ENCODE results near the gene DDX24. TPM values are rescaled to one million over a fixed set of nuclear protein-coding genes. Genes with fewer than 3 reads are reported as not detected.

Gene DDX24
- total RNA-seq, 1 donor from 2014 or later: 149 TPM

DNA sequence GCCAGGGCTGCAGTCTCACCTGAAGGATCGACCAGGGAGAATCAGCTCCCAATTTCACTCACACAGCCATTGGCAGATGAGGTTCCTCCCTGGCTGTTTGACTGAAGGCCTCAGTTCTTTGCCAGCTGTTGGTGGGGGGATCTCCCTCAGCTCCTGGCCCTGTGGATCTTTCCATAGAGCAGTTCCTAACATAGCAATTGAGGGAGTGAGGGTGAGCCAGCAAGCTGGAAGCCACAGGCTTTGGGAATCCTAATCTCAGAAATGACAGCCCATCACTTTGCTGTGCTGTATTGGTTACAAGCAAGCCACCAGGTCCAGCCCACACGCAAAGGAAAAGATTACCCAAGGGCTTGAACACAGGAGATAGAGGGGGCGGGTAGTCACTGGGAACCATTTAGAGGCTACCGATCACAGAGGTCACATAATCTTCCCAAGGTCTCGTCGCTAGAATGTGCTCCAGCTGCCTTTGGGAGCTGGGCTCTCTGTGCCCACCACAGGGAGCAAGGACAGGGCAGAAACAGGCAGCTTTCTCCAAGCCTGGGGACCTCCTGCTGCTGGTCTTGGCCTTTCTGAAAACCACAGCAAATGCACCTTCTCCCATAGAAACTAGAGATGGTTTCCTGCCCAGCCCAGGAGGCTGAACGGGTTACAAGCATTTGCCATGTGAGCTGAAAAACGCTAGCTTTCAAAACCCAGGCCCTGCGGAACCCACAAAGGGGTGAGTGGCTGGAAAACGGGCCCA lies 59.4 kb downstream of the DDX24 start:
- Mint-ChIP-seq H3K4me1 (ENCODE audit: low read depth) (peaks cover 13% of the 10 kb centered on the region), H3K4me3 (ENCODE audit: unreplicated experiment) (no peak overlapping the region), H3K9me3 (ENCODE audit: low read depth) (no peaks in the 10 kb centered on the region), H3K27me3 (ENCODE audit: low read depth) (peaks cover 14% of the 10 kb centered on the region), H3K27ac (ENCODE audit: unreplicated experiment) (no peak overlapping the region), H3K36me3 (ENCODE audit: low read depth) (no peaks in the 10 kb centered on the region)
- DNase-seq (ENCODE audit: low spot score): no peak
- TF ChIP-seq, protein P1, sequence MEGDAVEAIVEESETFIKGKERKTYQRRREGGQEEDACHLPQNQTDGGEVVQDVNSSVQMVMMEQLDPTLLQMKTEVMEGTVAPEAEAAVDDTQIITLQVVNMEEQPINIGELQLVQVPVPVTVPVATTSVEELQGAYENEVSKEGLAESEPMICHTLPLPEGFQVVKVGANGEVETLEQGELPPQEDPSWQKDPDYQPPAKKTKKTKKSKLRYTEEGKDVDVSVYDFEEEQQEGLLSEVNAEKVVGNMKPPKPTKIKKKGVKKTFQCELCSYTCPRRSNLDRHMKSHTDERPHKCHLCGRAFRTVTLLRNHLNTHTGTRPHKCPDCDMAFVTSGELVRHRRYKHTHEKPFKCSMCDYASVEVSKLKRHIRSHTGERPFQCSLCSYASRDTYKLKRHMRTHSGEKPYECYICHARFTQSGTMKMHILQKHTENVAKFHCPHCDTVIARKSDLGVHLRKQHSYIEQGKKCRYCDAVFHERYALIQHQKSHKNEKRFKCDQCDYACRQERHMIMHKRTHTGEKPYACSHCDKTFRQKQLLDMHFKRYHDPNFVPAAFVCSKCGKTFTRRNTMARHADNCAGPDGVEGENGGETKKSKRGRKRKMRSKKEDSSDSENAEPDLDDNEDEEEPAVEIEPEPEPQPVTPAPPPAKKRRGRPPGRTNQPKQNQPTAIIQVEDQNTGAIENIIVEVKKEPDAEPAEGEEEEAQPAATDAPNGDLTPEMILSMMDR (IDR thresholded peaks at IDR 0.05): no peak

DNA sequence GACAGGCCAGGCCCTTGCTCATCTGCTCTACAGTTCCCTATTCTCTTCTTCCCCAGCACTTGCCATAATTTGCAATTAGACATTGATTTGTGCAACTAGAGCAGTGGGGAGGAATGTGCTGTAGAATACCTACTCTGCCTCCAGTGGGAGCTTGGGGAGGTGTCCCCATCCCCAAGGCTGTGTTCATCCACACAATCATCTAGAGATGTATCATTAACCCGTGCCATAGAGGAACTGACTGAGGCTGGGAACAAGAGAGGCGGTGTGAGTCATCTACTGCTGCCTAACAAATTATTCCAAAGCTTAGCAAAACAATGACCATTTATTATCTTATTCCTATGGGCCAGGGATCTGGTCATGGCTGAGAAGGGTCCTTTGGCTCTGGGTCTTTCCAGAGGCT lies 60.0 kb downstream of the DDX24 start:
- Mint-ChIP-seq H3K27ac (ENCODE audit: unreplicated experiment) (peak overlapping the region; percentile 30), H3K27me3 (ENCODE audit: low read depth) (peaks cover 17% of the 10 kb centered on the region), H3K9me3 (ENCODE audit: low read depth) (no peaks in the 10 kb centered on the region), H3K4me1 (ENCODE audit: low read depth) (peaks cover 11% of the 10 kb centered on the region), H3K36me3 (ENCODE audit: low read depth) (no peaks in the 10 kb centered on the region), H3K4me3 (ENCODE audit: unreplicated experiment) (no peak overlapping the region)
- DNase-seq (ENCODE audit: low spot score): no peak
- TF ChIP-seq, protein P1 (IDR thresholded peaks at IDR 0.05): no peak

DNA sequence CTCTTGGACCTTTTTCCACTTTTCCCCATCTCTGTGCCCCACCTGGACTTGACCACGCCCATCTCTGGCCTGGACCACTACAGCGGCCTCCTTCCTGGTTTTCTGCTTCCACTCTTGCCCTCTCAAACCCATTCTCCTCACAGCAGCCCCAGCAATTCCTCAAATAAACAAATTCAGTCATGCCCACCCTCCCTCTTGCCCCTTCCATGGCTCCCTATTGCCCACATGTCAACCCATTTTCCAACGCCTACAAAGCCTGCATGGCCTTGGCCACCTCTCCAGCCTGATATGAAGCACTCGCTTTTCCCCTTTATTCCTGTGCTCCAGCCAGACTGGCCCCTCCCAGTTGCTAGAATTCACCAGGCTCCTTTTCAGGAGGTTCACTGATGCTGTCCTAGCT lies 60.7 kb downstream of the DDX24 start:
- DNase-seq (ENCODE audit: low spot score): no peak
- TF ChIP-seq, protein P1 (IDR thresholded peaks at IDR 0.05): no peak
- Mint-ChIP-seq H3K36me3 (ENCODE audit: low read depth) (no peaks in the 10 kb centered on the region), H3K4me1 (ENCODE audit: low read depth) (peaks cover 6% of the 10 kb centered on the region), H3K9me3 (ENCODE audit: low read depth) (no peaks in the 10 kb centered on the region), H3K27me3 (ENCODE audit: low read depth) (peaks cover 23% of the 10 kb centered on the region), H3K4me3 (ENCODE audit: unreplicated experiment) (no peak overlapping the region), H3K27ac (ENCODE audit: unreplicated experiment) (no peak overlapping the region)

DNA sequence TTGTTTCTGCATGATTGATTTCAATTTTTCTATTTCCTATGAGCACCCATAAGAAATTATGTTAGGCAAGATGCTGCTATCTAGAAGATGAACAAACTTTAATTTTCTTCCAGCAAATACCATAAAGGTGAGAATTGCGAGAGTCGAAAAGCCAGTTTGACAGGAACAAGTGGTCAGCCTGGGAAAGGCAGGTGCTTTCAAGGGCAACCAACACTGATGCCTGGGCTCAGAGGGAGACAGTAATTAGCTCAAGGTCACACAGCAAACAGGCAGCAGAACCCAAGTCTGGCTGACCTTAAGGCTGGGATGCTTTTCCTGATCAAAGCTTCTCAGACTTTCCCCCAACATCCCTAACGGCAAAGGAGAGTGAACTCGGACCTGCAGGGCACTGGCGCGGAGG lies 61.7 kb downstream of the DDX24 start:
- peaks cover 6% of the 10 kb centered on the region for H3K4me1 Mint-ChIP-seq (ENCODE audit: low read depth)
- no peak overlapping the region for H3K27ac Mint-ChIP-seq (ENCODE audit: unreplicated experiment)
- H3K36me3 Mint-ChIP-seq (ENCODE audit: low read depth): no peaks in the 10 kb centered on the region
- H3K4me3 Mint-ChIP-seq (ENCODE audit: unreplicated experiment): no peak overlapping the region
- peaks cover 30% of the 10 kb centered on the region for H3K27me3 Mint-ChIP-seq (ENCODE audit: low read depth)
- DNase-seq (ENCODE audit: low spot score): no peak
- TF ChIP-seq, protein P1 (IDR thresholded peaks at IDR 0.05): no peak
- no peaks in the 10 kb centered on the region for H3K9me3 Mint-ChIP-seq (ENCODE audit: low read depth)

DNA sequence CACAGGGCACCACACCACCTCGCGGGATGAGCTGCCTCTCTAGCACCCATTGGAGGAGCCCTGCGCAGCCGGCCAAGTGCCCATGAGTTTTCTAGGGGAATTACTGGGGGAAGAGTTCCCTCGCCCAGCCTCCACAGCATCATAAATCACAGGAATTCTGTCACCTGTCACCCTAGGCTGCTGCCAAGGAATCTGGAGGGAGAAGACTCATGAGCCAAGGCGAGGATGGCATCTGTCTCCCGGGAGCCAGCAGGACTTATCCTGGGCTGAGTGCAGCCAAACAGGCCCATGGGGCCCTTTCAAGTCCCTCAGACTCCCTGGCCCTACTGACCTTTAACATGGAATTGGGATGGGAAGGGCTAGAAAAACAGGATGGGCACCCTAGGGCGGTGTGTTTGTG lies 62.7 kb downstream of the DDX24 start:
- peaks cover 6% of the 10 kb centered on the region for H3K4me1 Mint-ChIP-seq (ENCODE audit: low read depth)
- no peak for DNase-seq (ENCODE audit: low spot score)
- no peaks in the 10 kb centered on the region for H3K9me3 Mint-ChIP-seq (ENCODE audit: low read depth)
- peaks cover 30% of the 10 kb centered on the region for H3K27me3 Mint-ChIP-seq (ENCODE audit: low read depth)
- no peak overlapping the region for H3K27ac Mint-ChIP-seq (ENCODE audit: unreplicated experiment)
- TF ChIP-seq, protein P1 (IDR thresholded peaks at IDR 0.05): no peak
- no peak overlapping the region for H3K4me3 Mint-ChIP-seq (ENCODE audit: unreplicated experiment)
- H3K36me3 Mint-ChIP-seq (ENCODE audit: low read depth): no peaks in the 10 kb centered on the region

Measured in chondrocyte (in vitro differentiated cells).